DND-41 (cell line): Measurements from ENCODE around the gene PALB2.

Experiments
- ATAC-seq: fragments of 200-7000 bp; cut with Tn5 transposase; 3 replicates; pipeline ENCODE4 v1.9.1; 2021; ENCODE audit warnings: low read depth; ENCODE audit not compliant: insufficient read depth
- DNase-seq: peaks from one replicate; pipeline ENCODE4 v3.0.0-alpha.2; 2020
- H2AFZ ChIP-seq: 2 replicates; pipeline ENCODE4 v1.6.0; 2012; ENCODE audit warnings: low read depth, low read length
- H3K27ac ChIP-seq: 2 replicates; pipeline ENCODE4 v1.5.1; 2012; ENCODE audit warnings: low read length, inconsistent platforms
- H3K27me3 ChIP-seq: fragments of 200-600 bp; sonication (generic); 2 replicates; pipeline ENCODE4 v1.6.0; 2012; ENCODE audit warnings: low read length, mild to moderate bottlenecking, inconsistent platforms; ENCODE audit not compliant: insufficient read depth, poor library complexity
- H3K36me3 ChIP-seq: 2 replicates; pipeline ENCODE4 v1.5.1; 2012; ENCODE audit warnings: low read length, inconsistent platforms; ENCODE audit not compliant: insufficient read depth
- H3K4me1 ChIP-seq: 2 replicates; pipeline ENCODE4 v1.5.1; 2012; ENCODE audit warnings: mild to moderate bottlenecking, low read length; ENCODE audit not compliant: insufficient read depth
- H3K4me2 ChIP-seq: 2 replicates; pipeline ENCODE4 v1.6.0; 2012; ENCODE audit warnings: mild to moderate bottlenecking, moderate library complexity, low read length, inconsistent platforms; ENCODE audit not compliant: insufficient read depth
- H3K4me3 ChIP-seq, 2 experiments: fragments of 200-600 bp in 1 of 2; shearing (Covaris generic) in 1 of 2; 2 replicates each; pipeline ENCODE4 v1.5.1; 2012 to 2016; ENCODE audit warnings: inconsistent platforms in 2 of 2, low read length in 2 of 2, mild to moderate bottlenecking in 2 of 2, low read depth in 1 of 2, moderate library complexity in 1 of 2
- H3K79me2 ChIP-seq: 2 replicates; pipeline ENCODE4 v1.6.0; 2012; ENCODE audit warnings: low read length, inconsistent platforms; ENCODE audit not compliant: insufficient read depth
- H3K9ac ChIP-seq: 2 replicates; pipeline ENCODE4 v1.6.0; 2012; ENCODE audit warnings: low read depth, mild to moderate bottlenecking, inconsistent platforms, low read length, moderate library complexity
- H3K9me3 ChIP-seq: 2 replicates; pipeline ENCODE4 v1.5.1; 2012; ENCODE audit warnings: low read length, moderate library complexity, mild to moderate bottlenecking, inconsistent platforms; ENCODE audit not compliant: insufficient read depth, severe bottlenecking
- H4K20me1 ChIP-seq: 2 replicates; pipeline ENCODE4 v1.6.0; 2012; ENCODE audit warnings: low read length; ENCODE audit not compliant: insufficient read depth
- EZH2 ChIP-seq: IDR thresholded peaks from 3 replicates; pipeline ENCODE4 v1.6.1; 2012; ENCODE audit warnings: borderline replicate concordance, low read depth, mild to moderate bottlenecking, moderate library complexity, low read length, inconsistent platforms; ENCODE audit not compliant: severe bottlenecking
- TF ChIP-seq, protein P1 (sequence below): IDR thresholded peaks from 2 replicates; pipeline ENCODE4 v1.5.1; 2012; ENCODE audit warnings: borderline replicate concordance, low read length, moderate library complexity, mild to moderate bottlenecking; ENCODE audit not compliant: poor library complexity, severe bottlenecking; ENCODE audit errors: extremely low read depth

The PALB2 gene

DNA sequence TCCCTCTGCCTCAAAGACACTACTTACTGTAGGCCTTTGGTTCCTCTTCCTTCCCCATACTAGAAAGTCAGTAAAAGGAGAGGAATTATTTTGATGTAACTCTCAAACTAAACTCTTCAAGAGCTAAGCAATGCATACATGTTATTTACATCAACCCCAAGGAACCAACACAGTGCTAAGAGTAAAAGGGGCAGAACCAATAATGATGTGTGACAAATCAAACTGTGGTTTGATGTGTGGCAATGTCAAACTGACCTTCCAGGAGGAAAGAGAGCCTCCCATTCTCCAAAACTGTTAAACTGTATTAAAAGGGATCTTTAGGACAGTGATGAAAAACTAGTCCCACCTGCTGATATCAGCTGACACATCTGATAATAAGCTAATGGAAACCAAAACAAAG is 60.7 kb downstream of the PALB2 start:
- no peak overlapping the region for H3K4me3 ChIP-seq
- no peaks in the 10 kb centered on the region for H3K79me2 ChIP-seq
- no peak overlapping the region for H2AFZ ChIP-seq
- H4K20me1 ChIP-seq, result peaks cover 12% of the 10 kb centered on the region; the same call in 1 of the 2 replicates
- H3K4me2 ChIP-seq, result no peak overlapping the region
- no peaks in the 10 kb centered on the region for H3K4me1 ChIP-seq
- DNase-seq (no peak), ATAC-seq (no peak)
- H3K9me3 ChIP-seq, result no peaks in the 10 kb centered on the region
- H3K27ac ChIP-seq, result no peak overlapping the region
- TF ChIP-seq, protein P1, sequence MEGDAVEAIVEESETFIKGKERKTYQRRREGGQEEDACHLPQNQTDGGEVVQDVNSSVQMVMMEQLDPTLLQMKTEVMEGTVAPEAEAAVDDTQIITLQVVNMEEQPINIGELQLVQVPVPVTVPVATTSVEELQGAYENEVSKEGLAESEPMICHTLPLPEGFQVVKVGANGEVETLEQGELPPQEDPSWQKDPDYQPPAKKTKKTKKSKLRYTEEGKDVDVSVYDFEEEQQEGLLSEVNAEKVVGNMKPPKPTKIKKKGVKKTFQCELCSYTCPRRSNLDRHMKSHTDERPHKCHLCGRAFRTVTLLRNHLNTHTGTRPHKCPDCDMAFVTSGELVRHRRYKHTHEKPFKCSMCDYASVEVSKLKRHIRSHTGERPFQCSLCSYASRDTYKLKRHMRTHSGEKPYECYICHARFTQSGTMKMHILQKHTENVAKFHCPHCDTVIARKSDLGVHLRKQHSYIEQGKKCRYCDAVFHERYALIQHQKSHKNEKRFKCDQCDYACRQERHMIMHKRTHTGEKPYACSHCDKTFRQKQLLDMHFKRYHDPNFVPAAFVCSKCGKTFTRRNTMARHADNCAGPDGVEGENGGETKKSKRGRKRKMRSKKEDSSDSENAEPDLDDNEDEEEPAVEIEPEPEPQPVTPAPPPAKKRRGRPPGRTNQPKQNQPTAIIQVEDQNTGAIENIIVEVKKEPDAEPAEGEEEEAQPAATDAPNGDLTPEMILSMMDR, result no peak
- TF ChIP-seq EZH2, result no peak
- H3K9ac ChIP-seq, result no peak overlapping the region
- peaks cover 59% of the 10 kb centered on the region for H3K36me3 ChIP-seq
- H3K27me3 ChIP-seq, result no peaks in the 10 kb centered on the region

DNA sequence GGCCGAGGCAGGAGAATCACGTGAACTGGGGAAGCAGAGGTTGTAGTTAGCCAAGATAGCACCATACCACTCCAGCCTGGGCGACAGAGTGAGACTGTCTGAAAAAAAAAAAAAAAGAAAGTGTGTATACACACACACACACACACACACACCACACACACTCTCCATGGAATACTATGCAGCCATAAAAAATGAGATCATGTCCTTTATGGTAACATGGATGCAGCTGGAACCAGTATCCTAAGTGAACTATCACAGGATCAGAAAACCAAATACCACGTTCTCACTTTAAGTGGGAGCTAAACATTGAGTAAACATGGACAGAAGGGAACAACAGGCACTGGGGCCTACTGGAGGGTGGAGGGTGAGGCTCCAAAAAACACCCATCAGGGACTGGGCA is 61.7 kb downstream of the PALB2 start:
- no peak overlapping the region for H3K4me2 ChIP-seq
- H3K4me3 ChIP-seq, result no peak overlapping the region
- H4K20me1 ChIP-seq, result peaks cover 9% of the 10 kb centered on the region; the same call in 1 of the 2 replicates
- no peaks in the 10 kb centered on the region for H3K27me3 ChIP-seq
- peaks cover 52% of the 10 kb centered on the region for H3K36me3 ChIP-seq
- ATAC-seq (no peak), DNase-seq (no peak)
- H3K79me2 ChIP-seq, result no peaks in the 10 kb centered on the region
- H2AFZ ChIP-seq, result no peak overlapping the region
- TF ChIP-seq, protein P1, result no peak
- TF ChIP-seq EZH2, result no peak
- no peaks in the 10 kb centered on the region for H3K4me1 ChIP-seq
- no peaks in the 10 kb centered on the region for H3K9me3 ChIP-seq
- no peak overlapping the region for H3K9ac ChIP-seq
- H3K27ac ChIP-seq, result no peak overlapping the region

DNA sequence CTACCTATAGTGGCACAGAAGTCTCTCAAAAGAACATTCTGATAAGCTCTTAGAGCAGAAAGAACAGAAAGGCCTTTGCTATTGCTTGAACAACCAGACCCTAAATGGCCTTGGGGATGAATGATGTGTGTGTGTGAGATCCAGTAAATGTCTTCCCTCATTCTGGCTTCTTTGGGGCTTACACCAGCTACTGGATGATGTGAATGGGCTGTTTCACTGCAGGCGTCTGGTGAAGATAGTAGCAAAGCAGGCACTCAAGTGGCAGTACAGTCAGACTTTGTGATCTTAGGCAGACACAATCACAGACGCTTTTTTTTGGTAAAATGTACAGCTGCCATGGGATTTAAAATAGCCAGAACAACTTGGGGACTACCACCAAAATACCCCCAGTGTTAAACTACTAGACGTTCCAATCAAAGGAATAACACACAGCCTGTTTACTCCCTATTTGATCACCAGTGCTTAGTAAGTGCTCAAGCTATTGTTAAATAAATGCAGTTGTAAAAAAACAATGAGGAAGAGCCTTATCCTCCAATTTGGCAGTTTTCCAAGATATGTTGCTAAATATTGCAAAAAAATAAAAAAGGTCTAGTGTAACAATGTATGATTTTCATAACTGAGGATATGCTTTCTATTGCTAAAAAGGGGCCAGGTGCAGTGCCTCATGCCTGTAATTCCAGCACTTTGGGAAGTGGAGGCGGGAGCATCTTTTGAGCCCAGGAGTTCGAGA is 62.8 kb downstream of the PALB2 start:
- ATAC-seq, result no peak
- no peak overlapping the region for H2AFZ ChIP-seq
- no peak overlapping the region for H3K27ac ChIP-seq
- H3K9ac ChIP-seq, result no peak overlapping the region
- no peak for DNase-seq
- no peaks in the 10 kb centered on the region for H3K9me3 ChIP-seq
- H3K4me2 ChIP-seq, result no peak overlapping the region
- TF ChIP-seq EZH2, result no peak
- TF ChIP-seq, protein P1, result no peak
- no peaks in the 10 kb centered on the region for H3K79me2 ChIP-seq
- H3K36me3 ChIP-seq, result peaks cover 54% of the 10 kb centered on the region
- H3K4me3 ChIP-seq, result no peak overlapping the region
- H3K27me3 ChIP-seq, result no peaks in the 10 kb centered on the region
- H4K20me1 ChIP-seq, result 0 out of 2 replicates have a peak, but pooled peaks cover 7% of the 10 kb centered on the region
- no peaks in the 10 kb centered on the region for H3K4me1 ChIP-seq

DNA sequence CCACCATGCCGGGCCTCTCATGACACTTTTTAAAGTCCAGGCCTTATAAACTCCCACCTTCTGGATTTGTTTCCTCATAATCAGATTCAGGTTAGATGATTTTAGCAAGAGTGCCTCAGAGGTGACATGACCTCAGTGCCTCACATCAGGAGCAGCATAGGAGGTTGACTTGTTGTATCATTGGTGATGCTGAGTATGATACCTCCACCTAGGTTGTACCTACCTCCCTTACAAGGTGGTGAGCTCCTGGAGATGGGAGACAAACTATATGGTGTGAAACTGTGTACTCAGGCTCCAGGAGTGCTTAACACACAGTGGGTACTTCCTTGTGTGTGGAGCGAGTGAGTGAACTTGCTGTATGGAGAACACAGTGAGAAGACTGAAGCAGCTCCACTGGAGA is 63.6 kb downstream of the PALB2 start:
- DNase-seq (no peak), ATAC-seq (no peak)
- Histone ChIP-seq H3K4me1 (no peaks in the 10 kb centered on the region), H2AFZ (no peak overlapping the region), H3K4me3 (no peak overlapping the region), H3K79me2 (no peaks in the 10 kb centered on the region), H3K36me3 (peaks cover 60% of the 10 kb centered on the region), H3K27me3 (no peaks in the 10 kb centered on the region), H3K9me3 (no peaks in the 10 kb centered on the region), H3K9ac (no peak overlapping the region), H4K20me1 (0 out of 2 replicates have a peak, but pooled peaks cover 7% of the 10 kb centered on the region), H3K27ac (no peak overlapping the region), H3K4me2 (no peak overlapping the region)
- TF ChIP-seq, protein P1, result no peak
- no peak for TF ChIP-seq EZH2
